Rectal smooth muscle tissue (tissue), 1 donor: ENCODE results near the gene ACP5.
A peak's percentile ranks its signal among the peaks of the same experiment; 100 is the strongest.

Experiments
- H3K27ac ChIP-seq: one replicate; pipeline ENCODE4 v1.7.0; 2013; ENCODE audit warnings: low read depth, low read length, inconsistent platforms
- H3K27me3 ChIP-seq: one replicate; pipeline ENCODE4 v1.7.0; 2013; ENCODE audit warnings: low read length; ENCODE audit not compliant: control insufficient read depth, insufficient read depth
- H3K36me3 ChIP-seq: one replicate; pipeline ENCODE4 v1.7.0; 2013; ENCODE audit warnings: low read length; ENCODE audit not compliant: control insufficient read depth, insufficient read depth
- H3K4me1 ChIP-seq: one replicate; pipeline ENCODE4 v1.7.0; 2013; ENCODE audit warnings: low read length; ENCODE audit not compliant: control insufficient read depth, insufficient read depth
- H3K4me3 ChIP-seq: one replicate; pipeline ENCODE4 v1.7.0; 2013; ENCODE audit warnings: low read length
- H3K9ac ChIP-seq: one replicate; pipeline ENCODE4 v1.7.0; 2013; ENCODE audit warnings: low read length

Gene ACP5

GRCh38 chr19:11534948-11535347, 42.5 kb downstream of the ACP5 start:
- H3K9ac ChIP-seq, result no peak overlapping the region
- peaks cover 2% of the 10 kb centered on the region for H3K27me3 ChIP-seq
- peaks cover 20% of the 10 kb centered on the region for H3K4me1 ChIP-seq
- peak overlapping the region; percentile 96 for H3K27ac ChIP-seq
- no peak overlapping the region for H3K4me3 ChIP-seq
- H3K36me3 ChIP-seq, result no peaks in the 10 kb centered on the region

GRCh38 chr19:11534538-11534937, 42.9 kb downstream of the ACP5 start:
- peaks cover 2% of the 10 kb centered on the region for H3K27me3 ChIP-seq
- peak overlapping the region; percentile 96 for H3K27ac ChIP-seq
- no peaks in the 10 kb centered on the region for H3K36me3 ChIP-seq
- peaks cover 20% of the 10 kb centered on the region for H3K4me1 ChIP-seq
- H3K9ac ChIP-seq, result no peak overlapping the region
- H3K4me3 ChIP-seq, result no peak overlapping the region

- H3K27ac ChIP-seq, result peak overlapping the region; percentile 55
- no peak overlapping the region for H3K9ac ChIP-seq
- H3K36me3 ChIP-seq, result no peaks in the 10 kb centered on the region
- no peak overlapping the region for H3K4me3 ChIP-seq
- H3K27me3 ChIP-seq, result no peaks in the 10 kb centered on the region
- H3K4me1 ChIP-seq, result peaks cover 21% of the 10 kb centered on the region
These were observed 47.0 kb downstream of the ACP5 start for GRCh38 chr19:11530432-11530831.

GRCh38 chr19:11528551-11529341, 48.7 kb downstream of the ACP5 start, which contains the start of gene ECSIT:
ECSIT (minus strand) TSS chr19:11529134; CDS start chr19:11519170, 9,964 bp downstream.
- Histone ChIP-seq H3K27ac (peak within 1 kb of the TSS; percentile 92), H3K9ac (peak within 1 kb of the TSS; percentile 53), H3K27me3 (no peaks in the 10 kb centered on the region), H3K36me3 (no peaks in the 10 kb centered on the region), H3K4me1 (peaks cover 12% of the 10 kb centered on the region), H3K4me3 (peak within 1 kb of the TSS; percentile 90)
